GM19043 (cell line): ENCODE results near the gene WDR3.
A peak's percentile ranks its signal among the peaks of the same experiment; 100 is the strongest.
"Not testable (repeated sequence)": the region's sequence is repeated elsewhere in the genome, so short reads cannot be mapped to it uniquely, and the experiment has no call there.

Source experiments
- ATAC-seq: cut with Tn5 transposase; IDR thresholded peaks from one replicate; pipeline ENCODE4 v1.9.1; 2021; ENCODE audit warnings: low read depth; ENCODE audit not compliant: unreplicated experiment

WDR3 gene

GRCh38 chr1:117929343-117930172 lies at the start of gene WDR3, which contains the start of gene GDAP2:
TSS of gene WDR3 (plus strand) at chr1:117929739. CDS start at chr1:117933320, 3,581 bp downstream.
TSS of gene GDAP2 (minus strand) at chr1:117929621. CDS start at chr1:117920357, 9,264 bp downstream.
- peak; percentile 92 for ATAC-seq

- ATAC-seq: no peak
Observed at GRCh38 chr1:117883616-117884015, 45.9 kb upstream of the WDR3 start.

- ATAC-seq: no peak
Observed at GRCh38 chr1:117886101-117886795, 43.3 kb upstream of the WDR3 start.

- no peak for ATAC-seq
Observed at GRCh38 chr1:117890452-117890851, 39.1 kb upstream of the WDR3 start.

- no peak for ATAC-seq
Observed at GRCh38 chr1:117892512-117892911, 37.0 kb upstream of the WDR3 start.

- ATAC-seq: no peak
Observed at GRCh38 chr1:117894078-117894477, 35.5 kb upstream of the WDR3 start.

- peak; percentile 78 for ATAC-seq
Observed at GRCh38 chr1:117895482-117896114, 33.9 kb upstream of the WDR3 start.

- ATAC-seq: no peak
Observed at GRCh38 chr1:117897551-117897950, 32.0 kb upstream of the WDR3 start.

GRCh38 chr1:117899801-117900200 lies 29.7 kb upstream of the WDR3 start:
- ATAC-seq: no peak

- ATAC-seq: no peak
Observed at GRCh38 chr1:117902944-117903343, 26.6 kb upstream of the WDR3 start.

- no peak for ATAC-seq
Observed at GRCh38 chr1:117904485-117904884, 25.1 kb upstream of the WDR3 start.

- ATAC-seq: no peak
Observed at GRCh38 chr1:117905019-117905418, 24.5 kb upstream of the WDR3 start.

GRCh38 chr1:117911051-117911450 lies 18.5 kb upstream of the WDR3 start:
- no peak for ATAC-seq

GRCh38 chr1:117919376-117919775 lies 10.2 kb upstream of the WDR3 start:
- no peak for ATAC-seq

GRCh38 chr1:117921991-117922390 lies 7.5 kb upstream of the WDR3 start:
- ATAC-seq: no peak

GRCh38 chr1:117922717-117923116 lies 6.8 kb upstream of the WDR3 start:
- ATAC-seq: not testable (repeated sequence)

GRCh38 chr1:117925981-117926380 lies 3.6 kb upstream of the WDR3 start:
- no peak for ATAC-seq

GRCh38 chr1:117928881-117929342 lies 627 bp upstream of the WDR3 start:
- ATAC-seq: peak; percentile 39

- ATAC-seq: no peak
Observed at GRCh38 chr1:117930173-117930447, 571 bp downstream of the WDR3 start.

GRCh38 chr1:117930484-117930883 lies 945 bp downstream of the WDR3 start:
- no peak for ATAC-seq

- no peak for ATAC-seq
Observed at GRCh38 chr1:117932576-117932975, 3.0 kb downstream of the WDR3 start.
